WTC11 (cell line): ENCODE measurements around the gene NTRK3.

Source experiments
- ATF3 ChIP-seq: sonication (generic); formaldehyde crosslinking; conservative IDR thresholded peaks from 2 replicates; pipeline ENCODE4 v1.8.1; 2022; ENCODE audit warnings: mild to moderate bottlenecking, missing genetic modification reagents
- ATF6 ChIP-seq: sonication (generic); formaldehyde crosslinking; IDR thresholded peaks from 2 replicates; pipeline ENCODE4 v1.8.1; 2023; ENCODE audit warnings: mild to moderate bottlenecking, missing genetic modification reagents
- CREB1 ChIP-seq: sonication (generic); formaldehyde crosslinking; IDR thresholded peaks from 2 replicates; pipeline ENCODE4 v1.8.0; 2023; ENCODE audit warnings: mild to moderate bottlenecking, missing genetic modification reagents
- CTCF ChIP-seq: fragments of 200-600 bp; IDR thresholded peaks from 2 replicates; pipeline ENCODE4 v1.8.0; 2022; ENCODE audit warnings: antibody characterized with exemption
- ESRRA ChIP-seq: sonication (generic); formaldehyde crosslinking; IDR thresholded peaks from 2 replicates; pipeline ENCODE4 v1.8.1; 2022; ENCODE audit warnings: mild to moderate bottlenecking, missing genetic modification reagents, borderline replicate concordance
- FOXP1 ChIP-seq: sonication (generic); formaldehyde crosslinking; IDR thresholded peaks from 2 replicates; pipeline ENCODE4 v1.8.0; 2022; ENCODE audit warnings: missing genetic modification reagents, mild to moderate bottlenecking, moderate library complexity, borderline replicate concordance
- FOXP4 ChIP-seq: sonication (generic); formaldehyde crosslinking; IDR thresholded peaks from 2 replicates; pipeline ENCODE4 v1.8.0; 2022; ENCODE audit warnings: mild to moderate bottlenecking, missing genetic modification reagents
- NFYB ChIP-seq: sonication (generic); formaldehyde crosslinking; conservative IDR thresholded peaks from 2 replicates; pipeline ENCODE4 v1.8.0; 2022; ENCODE audit warnings: low read depth, missing genetic modification reagents
- NR1H2 ChIP-seq: sonication (generic); formaldehyde crosslinking; IDR thresholded peaks from 2 replicates; pipeline ENCODE4 v1.9.0; 2021; ENCODE audit warnings: mild to moderate bottlenecking, moderate library complexity, missing genetic modification reagents
- PREB ChIP-seq: sonication (generic); formaldehyde crosslinking; IDR thresholded peaks from 2 replicates; pipeline ENCODE4 v1.8.1; 2022; ENCODE audit warnings: mild to moderate bottlenecking, missing genetic modification reagents, moderate library complexity, borderline replicate concordance
- ZBTB43 ChIP-seq: sonication (generic); formaldehyde crosslinking; IDR thresholded peaks from 2 replicates; pipeline ENCODE4 v1.8.1; 2023; ENCODE audit warnings: mild to moderate bottlenecking, missing genetic modification reagents
- ZNF232 ChIP-seq: sonication (generic); formaldehyde crosslinking; IDR thresholded peaks from 2 replicates; pipeline ENCODE4 v1.8.0; 2022; ENCODE audit warnings: mild to moderate bottlenecking, missing genetic modification reagents

GRCh38 chr15:88014454-88015160 is 241.9 kb downstream of the NTRK3 start:
- no peak for TF ChIP-seq ZBTB43
- TF ChIP-seq CTCF, result no peak
- no peak for TF ChIP-seq CREB1 (CRISPR knock-in tag)
- TF ChIP-seq ATF3 (CRISPR knock-in tag), result no peak
- TF ChIP-seq ESRRA (CRISPR knock-in tag), result no peak
- no peak for TF ChIP-seq ZNF232 (CRISPR knock-in tag)
- no peak for TF ChIP-seq PREB (CRISPR knock-in tag)
- TF ChIP-seq FOXP1 (CRISPR knock-in tag), result no peak
- TF ChIP-seq ATF6, result no peak
- no peak for TF ChIP-seq NFYB (CRISPR knock-in tag)
- no peak for TF ChIP-seq FOXP4 (CRISPR knock-in tag)
- no peak for TF ChIP-seq NR1H2 (CRISPR knock-in tag)
